WTC11 (cell line): ENCODE data around the gene BDH2. TPM values are rescaled to one million over a fixed set of nuclear protein-coding genes. Genes with fewer than 3 reads are reported as not detected.

Experiments used
- ATAC-seq: fragments of 200-7000 bp; cut with Tn5 transposase; 2 replicates; pipeline ENCODE4 v1.10.0; 2021; ENCODE audit warnings: mild to moderate bottlenecking, moderate library complexity
- CTCF ChIA-PET: fragments of 300-600 bp; sonication (Branson Sonifier 250); formaldehyde crosslinking; loops from one replicate; lab custom pipeline; 2021; ENCODE audit warnings: antibody characterized with exemption; lab: Charles Lee
- POLR2A ChIA-PET: fragments of 350-600 bp; sonication (Branson Sonifier 250); formaldehyde crosslinking; loops from one replicate; lab custom pipeline; 2021; ENCODE audit warnings: antibody characterized with exemption; lab: Charles Lee
- DNase-seq: peaks from one replicate; pipeline ENCODE4 v3.0.0; 2021; ENCODE audit warnings: low spot score
- H3K27ac Mint-ChIP-seq: 2 replicates; pipeline ENCODE4 v1.8.0; 2021; ENCODE audit warnings: mixed read lengths
- H3K27me3 Mint-ChIP-seq: 2 replicates; pipeline ENCODE4 v1.8.0; 2021; ENCODE audit warnings: low read depth, mild to moderate bottlenecking, moderate library complexity, mixed read lengths
- H3K36me3 Mint-ChIP-seq: 2 replicates; pipeline ENCODE4 v1.8.0; 2021; ENCODE audit warnings: mixed read lengths
- H3K4me1 Mint-ChIP-seq: 2 replicates; pipeline ENCODE4 v1.8.0; 2022; ENCODE audit warnings: mixed read lengths
- H3K4me3 Mint-ChIP-seq: 2 replicates; pipeline ENCODE4 v1.8.0; 2021; ENCODE audit warnings: mild to moderate bottlenecking, moderate library complexity, mixed read lengths
- H3K9me3 Mint-ChIP-seq: 2 replicates; pipeline ENCODE4 v1.8.0; 2021; ENCODE audit warnings: mixed read lengths
- CREM ChIP-seq: sonication (generic); formaldehyde crosslinking; IDR thresholded peaks from 2 replicates; pipeline ENCODE4 v1.8.1; 2022; ENCODE audit warnings: mild to moderate bottlenecking, missing genetic modification reagents, moderate library complexity
- EMX1 ChIP-seq: fragments of 250-450 bp; sonication (Bioruptor Pico); IDR thresholded peaks from 2 replicates; pipeline ENCODE4 v1.8.0; 2021; ENCODE audit warnings: mild to moderate bottlenecking
- ESRRA ChIP-seq: sonication (generic); formaldehyde crosslinking; IDR thresholded peaks from 2 replicates; pipeline ENCODE4 v1.8.1; 2022; ENCODE audit warnings: mild to moderate bottlenecking, missing genetic modification reagents, borderline replicate concordance
- FOXK1 ChIP-seq: sonication (generic); formaldehyde crosslinking; IDR thresholded peaks from 2 replicates; pipeline ENCODE4 v1.8.0; 2022; ENCODE audit warnings: mild to moderate bottlenecking, moderate library complexity, missing genetic modification reagents
- NR3C1 ChIP-seq: sonication (generic); formaldehyde crosslinking; conservative IDR thresholded peaks from 2 replicates; pipeline ENCODE4 v1.8.1; 2023; ENCODE audit warnings: low read depth, mild to moderate bottlenecking, missing genetic modification reagents
- PREB ChIP-seq: sonication (generic); formaldehyde crosslinking; IDR thresholded peaks from 2 replicates; pipeline ENCODE4 v1.8.1; 2022; ENCODE audit warnings: mild to moderate bottlenecking, missing genetic modification reagents, moderate library complexity, borderline replicate concordance
- SMAD3 ChIP-seq: sonication (generic); formaldehyde crosslinking; IDR thresholded peaks from 2 replicates; pipeline ENCODE4 v1.8.0; 2022; ENCODE audit warnings: missing genetic modification reagents, mild to moderate bottlenecking, borderline replicate concordance
- TCF7 ChIP-seq: sonication (generic); formaldehyde crosslinking; IDR thresholded peaks from 2 replicates; pipeline ENCODE4 v1.8.0; 2022; ENCODE audit warnings: mild to moderate bottlenecking, low read depth, missing genetic modification reagents, moderate library complexity
- ZBTB21 ChIP-seq: sonication (generic); formaldehyde crosslinking; IDR thresholded peaks from 2 replicates; pipeline ENCODE4 v1.8.1; 2023; ENCODE audit warnings: mild to moderate bottlenecking, missing genetic modification reagents, borderline replicate concordance
- ZBTB43 ChIP-seq: sonication (generic); formaldehyde crosslinking; IDR thresholded peaks from 2 replicates; pipeline ENCODE4 v1.8.1; 2023; ENCODE audit warnings: mild to moderate bottlenecking, missing genetic modification reagents
- ZNF219 ChIP-seq: sonication (generic); formaldehyde crosslinking; IDR thresholded peaks from 2 replicates; pipeline ENCODE4 v1.8.0; 2023; ENCODE audit warnings: missing genetic modification reagents, mild to moderate bottlenecking, borderline replicate concordance
- ZNF532 ChIP-seq: fragments of 250-450 bp; sonication (Bioruptor Pico); IDR thresholded peaks from 2 replicates; pipeline ENCODE4 v1.9.0; 2021; ENCODE audit warnings: mild to moderate bottlenecking, borderline replicate concordance
- total RNA-seq: library from RNA; stranded (reverse); gene quantifications from 3 replicates; pipeline ENCODE4 v1.2.3, GENCODE V29; 2021
- TF ChIP-seq, protein P1 (sequence below): sonication (generic); formaldehyde crosslinking; IDR thresholded peaks from 2 replicates; pipeline ENCODE4 v1.8.0; 2022; ENCODE audit warnings: mild to moderate bottlenecking, missing genetic modification reagents
- TF ChIP-seq, protein P2 (sequence below): sonication (generic); formaldehyde crosslinking; IDR thresholded peaks from 2 replicates; pipeline ENCODE4 v1.8.1; 2023; ENCODE audit warnings: mild to moderate bottlenecking, missing genetic modification reagents
- TF ChIP-seq, protein P3 (sequence below): sonication (generic); formaldehyde crosslinking; IDR thresholded peaks from 2 replicates; pipeline ENCODE4 v1.8.1; 2023; ENCODE audit warnings: mild to moderate bottlenecking, moderate library complexity, missing genetic modification reagents

The BDH2 gene
- total RNA-seq, 1 experiment from 2014 or later = 39.6 TPM

DNA sequence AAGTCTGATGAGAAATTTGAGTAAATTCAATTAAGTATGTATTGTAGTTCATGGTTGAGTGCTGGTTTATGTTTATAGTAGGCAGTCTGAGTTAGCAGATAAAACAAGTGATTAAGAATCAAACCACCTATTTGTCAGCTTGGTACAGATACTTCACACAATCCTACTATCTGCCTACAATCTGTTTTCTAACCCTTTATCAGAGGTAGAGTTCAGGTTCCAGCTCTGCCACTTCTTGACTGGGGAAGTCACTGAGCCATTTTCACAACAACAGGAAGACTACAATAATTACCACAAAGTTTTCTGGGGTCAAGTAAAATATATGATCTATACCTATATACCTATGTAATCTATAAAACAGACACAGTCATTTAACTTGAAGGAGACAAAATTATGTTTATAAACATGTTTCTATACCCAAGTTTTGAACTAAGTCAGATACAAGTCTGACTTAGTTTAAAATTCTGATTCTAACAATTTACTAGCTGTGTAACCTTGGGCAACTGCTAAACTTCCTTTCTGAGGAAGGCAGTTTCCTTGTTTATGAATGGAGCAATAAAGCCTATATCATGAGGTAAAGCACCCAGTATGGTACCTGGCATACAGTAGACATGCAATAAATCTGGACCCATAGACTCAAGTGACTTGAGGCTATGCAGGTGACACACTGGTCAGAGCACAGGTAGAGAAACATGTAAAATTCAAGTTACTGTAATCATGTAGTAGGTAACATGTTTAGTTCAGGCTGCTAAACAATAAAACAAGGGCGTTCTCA lies 37.2 kb upstream of the BDH2 start:
- Mint-ChIP-seq H3K4me1 (no peaks in the 10 kb centered on the region), H3K4me3 (no peak overlapping the region), H3K27me3 (no peaks in the 10 kb centered on the region), H3K27ac (no peak overlapping the region), H3K9me3 (no peaks in the 10 kb centered on the region), H3K36me3 (peaks cover 73% of the 10 kb centered on the region)
- no peak for ATAC-seq
- POLR2A ChIA-PET = no interaction called here
- no peak for DNase-seq
- CTCF ChIA-PET = no interaction called here
- TF ChIP-seq FOXK1 (CRISPR knock-in tag) (no peak), ZBTB43 (no peak), SMAD3 (no peak), ZBTB21 (CRISPR knock-in tag) (no peak), CREM (CRISPR knock-in tag) (no peak), ZNF219 (CRISPR knock-in tag) (no peak), EMX1 (CRISPR knock-in tag) (no peak)
- TF ChIP-seq, protein P1, sequence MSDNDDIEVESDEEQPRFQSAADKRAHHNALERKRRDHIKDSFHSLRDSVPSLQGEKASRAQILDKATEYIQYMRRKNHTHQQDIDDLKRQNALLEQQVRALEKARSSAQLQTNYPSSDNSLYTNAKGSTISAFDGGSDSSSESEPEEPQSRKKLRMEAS (CRISPR knock-in tag) = no peak

DNA sequence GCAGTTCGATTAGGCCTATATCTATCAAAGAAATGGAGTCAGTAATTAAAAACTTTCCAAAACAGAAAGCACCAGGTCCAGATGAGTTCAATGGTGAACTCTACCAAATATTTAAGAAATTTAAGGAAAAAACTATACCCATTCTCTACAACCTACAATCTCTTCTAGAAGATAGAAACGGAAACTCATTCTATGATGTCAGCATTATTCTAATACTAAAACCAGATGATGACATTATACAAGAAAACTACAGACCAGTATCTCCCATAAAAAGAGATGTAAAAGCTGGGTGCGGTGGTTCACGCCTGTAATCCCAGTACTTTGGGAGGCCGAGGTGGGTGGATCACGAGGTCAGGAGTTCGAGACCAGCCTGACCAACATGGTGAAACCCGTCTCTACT lies 29.5 kb upstream of the BDH2 start:
- Mint-ChIP-seq H3K36me3 (peaks cover 59% of the 10 kb centered on the region), H3K9me3 (peaks cover 13% of the 10 kb centered on the region), H3K27me3 (no peaks in the 10 kb centered on the region), H3K4me1 (no peaks in the 10 kb centered on the region), H3K27ac (no peak overlapping the region), H3K4me3 (no peak overlapping the region)
- no peak for ATAC-seq
- TF ChIP-seq, protein P2, sequence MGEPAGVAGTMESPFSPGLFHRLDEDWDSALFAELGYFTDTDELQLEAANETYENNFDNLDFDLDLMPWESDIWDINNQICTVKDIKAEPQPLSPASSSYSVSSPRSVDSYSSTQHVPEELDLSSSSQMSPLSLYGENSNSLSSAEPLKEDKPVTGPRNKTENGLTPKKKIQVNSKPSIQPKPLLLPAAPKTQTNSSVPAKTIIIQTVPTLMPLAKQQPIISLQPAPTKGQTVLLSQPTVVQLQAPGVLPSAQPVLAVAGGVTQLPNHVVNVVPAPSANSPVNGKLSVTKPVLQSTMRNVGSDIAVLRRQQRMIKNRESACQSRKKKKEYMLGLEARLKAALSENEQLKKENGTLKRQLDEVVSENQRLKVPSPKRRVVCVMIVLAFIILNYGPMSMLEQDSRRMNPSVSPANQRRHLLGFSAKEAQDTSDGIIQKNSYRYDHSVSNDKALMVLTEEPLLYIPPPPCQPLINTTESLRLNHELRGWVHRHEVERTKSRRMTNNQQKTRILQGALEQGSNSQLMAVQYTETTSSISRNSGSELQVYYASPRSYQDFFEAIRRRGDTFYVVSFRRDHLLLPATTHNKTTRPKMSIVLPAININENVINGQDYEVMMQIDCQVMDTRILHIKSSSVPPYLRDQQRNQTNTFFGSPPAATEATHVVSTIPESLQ (CRISPR knock-in tag) = no peak
- TF ChIP-seq, protein P3, sequence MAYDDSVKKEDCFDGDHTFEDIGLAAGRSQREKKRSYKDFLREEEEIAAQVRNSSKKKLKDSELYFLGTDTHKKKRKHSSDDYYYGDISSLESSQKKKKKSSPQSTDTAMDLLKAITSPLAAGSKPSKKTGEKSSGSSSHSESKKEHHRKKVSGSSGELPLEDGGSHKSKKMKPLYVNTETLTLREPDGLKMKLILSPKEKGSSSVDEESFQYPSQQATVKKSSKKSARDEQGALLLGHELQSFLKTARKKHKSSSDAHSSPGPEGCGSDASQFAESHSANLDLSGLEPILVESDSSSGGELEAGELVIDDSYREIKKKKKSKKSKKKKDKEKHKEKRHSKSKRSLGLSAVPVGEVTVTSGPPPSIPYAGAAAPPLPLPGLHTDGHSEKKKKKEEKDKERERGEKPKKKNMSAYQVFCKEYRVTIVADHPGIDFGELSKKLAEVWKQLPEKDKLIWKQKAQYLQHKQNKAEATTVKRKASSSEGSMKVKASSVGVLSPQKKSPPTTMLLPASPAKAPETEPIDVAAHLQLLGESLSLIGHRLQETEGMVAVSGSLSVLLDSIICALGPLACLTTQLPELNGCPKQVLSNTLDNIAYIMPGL = no peak
- no peak for TF ChIP-seq ZNF219 (CRISPR knock-in tag)
- TF ChIP-seq PREB = no peak
- no peak for TF ChIP-seq TCF7 (CRISPR knock-in tag)
- no peak for TF ChIP-seq ESRRA (CRISPR knock-in tag)
- no peak for TF ChIP-seq NR3C1 (CRISPR knock-in tag)
- TF ChIP-seq ZNF532 (CRISPR knock-in tag) = no peak
- CTCF ChIA-PET = no interaction called here
- POLR2A ChIA-PET = no interaction called here
- DNase-seq = no peak
